Tibial nerve (tissue), 4 donors: ENCODE measurements around the gene GGA2. TPM values are rescaled to one million over a fixed set of nuclear protein-coding genes. Genes with fewer than 3 reads are reported as not detected.

Source experiments
- DNase-seq, 2 donors: peaks; one replicate each; pipeline ENCODE4 v3.0.0-alpha.2; 2019; ENCODE audit warnings: low spot score in 2 of 2
- H3K27ac ChIP-seq, 4 donors: fragments of 200-600 bp; sonication (generic) in 3 of 4; one replicate each; pipeline ENCODE4 v1.5.1; 2017 to 2019; ENCODE audit warnings: mild to moderate bottlenecking in 1 of 4
- H3K27me3 ChIP-seq, 2 donors: fragments of 200-600 bp; sonication (generic) in 1 of 2; one replicate each; pipeline versions ENCODE4 v1.5.1 to v1.6.0; 2017 to 2019
- H3K36me3 ChIP-seq, 3 donors: fragments of 200-600 bp; sonication (generic); one replicate each; pipeline ENCODE4 v1.5.1; 2018 to 2019
- H3K4me1 ChIP-seq, 4 donors: fragments of 200-600 bp; sonication (generic) in 3 of 4; one replicate each; pipeline ENCODE4 v1.5.1; 2017 to 2019
- H3K4me3 ChIP-seq, 4 donors: fragments of 200-600 bp; sonication (generic) in 3 of 4; one replicate each; pipeline ENCODE4 v1.5.1; 2017 to 2019; ENCODE audit warnings: mild to moderate bottlenecking in 1 of 4, moderate library complexity in 1 of 4
- H3K9me3 ChIP-seq, 4 donors: fragments of 200-600 bp; sonication (generic) in 3 of 4; one replicate each; pipeline ENCODE4 v1.5.1; 2017 to 2019
- CTCF ChIP-seq, 5 experiments: fragments of 200-600 bp in 3 of 5; fragments of 450-650 bp in 2 of 5; sonication (generic) in 3 of 5; IDR thresholded peaks; one replicate each; pipeline ENCODE4 v1.5.1; 2016 to 2019; ENCODE audit warnings: antibody characterized with exemption in 5 of 5, mild to moderate bottlenecking in 3 of 5, moderate library complexity in 2 of 5
- EP300 ChIP-seq, 2 donors: sonication (generic); formaldehyde crosslinking; IDR thresholded peaks; one replicate each; pipeline ENCODE4 v1.6.1; 2017; ENCODE audit warnings: antibody characterized with exemption in 2 of 2, mild to moderate bottlenecking in 1 of 2
- POLR2A ChIP-seq, 2 donors: fragments of 450-650 bp; IDR thresholded peaks; one replicate each; pipeline ENCODE4 v1.6.1; 2017; ENCODE audit warnings: antibody characterized with exemption in 2 of 2, mild to moderate bottlenecking in 2 of 2, moderate library complexity in 2 of 2
- WGBS, 2 donors: methylation state at CpG; one replicate each; pipeline ENCODE4 v1.1.5; 2018; 5-methylcytosine and 5-hydroxymethylcytosine counted together
- total RNA-seq, 4 donors: library from RNA; depleted of rRNA; stranded (reverse); fragments of >200 nt; gene quantifications; one replicate each; pipeline ENCODE4 v1.1.0, GENCODE V29; 2016

The GGA2 gene
- total RNA-seq, 4 donors from 2014 or later = 29.9 to 40.6 (median 36.8) TPM

DNA sequence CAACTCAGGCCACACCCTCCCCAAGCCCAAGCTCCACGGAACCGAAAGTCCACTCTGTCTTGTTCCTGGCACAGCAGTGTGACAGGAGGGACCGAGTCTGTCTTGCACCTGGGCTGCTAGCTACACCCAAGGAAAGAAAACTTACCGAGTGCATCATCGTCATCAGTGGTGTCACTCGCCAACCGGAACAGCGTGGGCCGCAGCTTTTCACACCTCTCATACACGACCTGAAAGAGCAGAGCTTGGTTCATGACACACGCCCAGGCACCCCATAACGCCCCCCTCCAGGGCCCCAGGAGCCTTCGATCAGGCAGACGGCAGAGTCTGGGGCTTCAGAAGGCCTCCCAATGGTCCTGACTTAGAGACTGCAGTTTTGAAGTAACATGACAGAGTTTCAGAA lies 27.5 kb downstream of the GGA2 start:
- 86 to 93% methylated on average over 14 of the region's 14 CpGs for WGBS, 2 donors

DNA sequence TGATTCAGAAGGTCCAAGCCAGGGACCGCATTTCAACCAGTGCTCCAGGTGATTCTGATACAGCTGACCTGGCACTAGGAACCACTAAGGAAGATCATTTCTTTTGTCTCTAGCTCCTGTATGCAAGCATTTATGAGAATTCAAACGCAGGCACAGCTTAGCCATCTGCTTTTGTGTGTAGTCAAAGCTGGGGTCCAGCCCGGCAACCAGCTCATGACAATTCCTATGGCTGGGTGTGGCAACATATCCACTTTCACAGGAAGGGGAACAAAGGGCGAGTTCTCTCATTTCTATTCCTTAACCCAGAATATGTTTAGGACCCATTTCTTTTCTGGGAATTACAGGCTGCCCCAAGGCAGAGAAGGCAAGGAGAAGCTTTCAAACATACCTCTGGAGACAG lies 30.0 kb downstream of the GGA2 start:
- H3K4me3 ChIP-seq = no peak overlapping the region
- H3K27ac ChIP-seq = no peak overlapping the region
- no peak for TF ChIP-seq EP300 (IDR thresholded peaks at IDR 0.05)
- TF ChIP-seq POLR2A (IDR thresholded peaks at IDR 0.05) = no peak
- TF ChIP-seq CTCF (IDR thresholded peaks at IDR 0.05) = no peak
- WGBS, 2 donors = 88 to 96% methylated on average over 4 of the region's 4 CpGs
- H3K9me3 ChIP-seq = no peaks in the 10 kb centered on the region
- peaks cover 5 to 98% (median 49%) of the 10 kb centered on the region in 3 donors for H3K36me3 ChIP-seq
- H3K27me3 ChIP-seq = no peaks in the 10 kb centered on the region
- DNase-seq = no peak
- no peaks in the 10 kb centered on the region for H3K4me1 ChIP-seq

More for the DNA sequence above, 27.5 kb downstream of the GGA2 start:
- Histone ChIP-seq H3K27me3 (no peaks in the 10 kb centered on the region), H3K36me3 (peaks cover 7 to 98% (median 73%) of the 10 kb centered on the region in 3 donors), H3K27ac (no peak overlapping the region), H3K4me3 (no peak overlapping the region), H3K4me1 (no peaks in the 10 kb centered on the region), H3K9me3 (no peaks in the 10 kb centered on the region)
- DNase-seq = no peak
- TF ChIP-seq EP300 (IDR thresholded peaks at IDR 0.05) (no peak), CTCF (IDR thresholded peaks at IDR 0.05) (no peak), POLR2A (IDR thresholded peaks at IDR 0.05) (no peak)

- DNase-seq = no peak
- TF ChIP-seq CTCF (IDR thresholded peaks at IDR 0.05) (no peak), EP300 (IDR thresholded peaks at IDR 0.05) (no peak), POLR2A (IDR thresholded peaks at IDR 0.05) (no peak)
- peaks cover 5 to 98% (median 56%) of the 10 kb centered on the region in 3 donors for H3K36me3 ChIP-seq
- H3K27me3 ChIP-seq = no peaks in the 10 kb centered on the region
- no peak overlapping the region for H3K4me3 ChIP-seq
- H3K9me3 ChIP-seq = no peaks in the 10 kb centered on the region
- 94 to 98% methylated on average over 3 of the region's 3 CpGs for WGBS, 2 donors
- H3K27ac ChIP-seq = no peak overlapping the region
- H3K4me1 ChIP-seq = no peaks in the 10 kb centered on the region
Observed at GRCh38 chr16:23479138-23479537, 31.2 kb downstream of the GGA2 start.

DNA sequence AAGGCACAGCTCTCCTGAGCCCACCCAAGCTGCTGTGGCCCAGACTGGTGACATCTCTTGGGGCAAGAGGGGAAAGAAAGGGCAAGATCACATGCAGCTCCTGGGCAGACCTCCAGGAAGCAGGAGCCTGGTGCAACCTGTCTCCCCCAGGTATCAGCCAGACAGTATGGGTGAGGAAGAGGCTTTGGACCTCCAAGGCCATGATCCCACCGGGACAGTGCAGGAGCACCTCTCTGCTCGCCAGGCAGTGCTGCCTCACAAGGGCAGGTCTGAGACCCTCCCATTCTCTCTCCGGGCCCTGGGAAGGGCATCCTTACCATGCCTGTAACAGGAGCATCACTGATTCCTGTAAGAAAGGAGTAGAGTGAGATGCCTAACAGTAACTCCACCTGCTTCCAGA lies 31.7 kb downstream of the GGA2 start:
- no peak overlapping the region for H3K27ac ChIP-seq
- no peak overlapping the region for H3K4me3 ChIP-seq
- TF ChIP-seq POLR2A (IDR thresholded peaks at IDR 0.05) = no peak
- TF ChIP-seq CTCF (IDR thresholded peaks at IDR 0.05) = no peak
- TF ChIP-seq EP300 (IDR thresholded peaks at IDR 0.05) = no peak
- no peaks in the 10 kb centered on the region for H3K27me3 ChIP-seq
- no peaks in the 10 kb centered on the region for H3K9me3 ChIP-seq
- 94 to 96% methylated on average over 2 to 3 of the region's 3 CpGs for WGBS, 2 donors
- no peaks in the 10 kb centered on the region for H3K4me1 ChIP-seq
- H3K36me3 ChIP-seq = peaks cover 5 to 100% (median 56%) of the 10 kb centered on the region in 3 donors
- no peak for DNase-seq

DNA sequence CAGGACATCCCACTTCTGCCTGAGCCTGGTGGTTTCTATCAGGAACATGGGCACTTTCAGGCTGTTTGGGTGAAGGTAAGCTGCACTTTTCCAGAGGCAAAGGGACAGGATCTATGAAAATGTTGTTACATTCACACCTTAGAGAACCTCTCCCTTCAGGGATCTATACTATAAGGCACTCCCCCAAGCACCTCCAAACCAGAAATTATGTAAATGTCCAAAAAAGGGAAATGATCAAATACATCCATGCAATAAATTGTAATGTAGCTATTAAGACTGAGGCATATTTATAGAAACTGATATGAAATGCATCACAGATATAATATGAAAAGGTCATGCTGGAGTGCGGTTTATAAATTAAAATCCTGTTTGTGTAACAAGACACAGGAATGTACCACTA lies 34.0 kb downstream of the GGA2 start:
- H3K4me3 ChIP-seq = no peak overlapping the region
- H3K9me3 ChIP-seq = no peaks in the 10 kb centered on the region
- H3K27me3 ChIP-seq = no peaks in the 10 kb centered on the region
- 98% methylated on average over 1 of the region's 1 CpG for WGBS, 2 donors
- no peak for TF ChIP-seq EP300 (IDR thresholded peaks at IDR 0.05)
- no peak for TF ChIP-seq POLR2A (IDR thresholded peaks at IDR 0.05)
- TF ChIP-seq CTCF (IDR thresholded peaks at IDR 0.05) = no peak
- peaks cover 3 to 92% (median 46%) of the 10 kb centered on the region in 3 donors for H3K36me3 ChIP-seq
- H3K27ac ChIP-seq = no peak overlapping the region
- DNase-seq = no peak
- no peaks in the 10 kb centered on the region for H3K4me1 ChIP-seq
